ENCODE data around the gene BMP8A. TPM values are rescaled to one million over a fixed set of nuclear protein-coding genes. Genes with fewer than 3 reads are reported as not detected.
"Not testable (repeated sequence)": the region's sequence is repeated elsewhere in the genome, so short reads cannot be mapped to it uniquely, and the experiment has no call there.

BMP8A gene
- total and polyA plus RNA-seq, 12 donors: 0.16 to 1.8 (median 0.66) TPM; not detected in 3

DNA sequence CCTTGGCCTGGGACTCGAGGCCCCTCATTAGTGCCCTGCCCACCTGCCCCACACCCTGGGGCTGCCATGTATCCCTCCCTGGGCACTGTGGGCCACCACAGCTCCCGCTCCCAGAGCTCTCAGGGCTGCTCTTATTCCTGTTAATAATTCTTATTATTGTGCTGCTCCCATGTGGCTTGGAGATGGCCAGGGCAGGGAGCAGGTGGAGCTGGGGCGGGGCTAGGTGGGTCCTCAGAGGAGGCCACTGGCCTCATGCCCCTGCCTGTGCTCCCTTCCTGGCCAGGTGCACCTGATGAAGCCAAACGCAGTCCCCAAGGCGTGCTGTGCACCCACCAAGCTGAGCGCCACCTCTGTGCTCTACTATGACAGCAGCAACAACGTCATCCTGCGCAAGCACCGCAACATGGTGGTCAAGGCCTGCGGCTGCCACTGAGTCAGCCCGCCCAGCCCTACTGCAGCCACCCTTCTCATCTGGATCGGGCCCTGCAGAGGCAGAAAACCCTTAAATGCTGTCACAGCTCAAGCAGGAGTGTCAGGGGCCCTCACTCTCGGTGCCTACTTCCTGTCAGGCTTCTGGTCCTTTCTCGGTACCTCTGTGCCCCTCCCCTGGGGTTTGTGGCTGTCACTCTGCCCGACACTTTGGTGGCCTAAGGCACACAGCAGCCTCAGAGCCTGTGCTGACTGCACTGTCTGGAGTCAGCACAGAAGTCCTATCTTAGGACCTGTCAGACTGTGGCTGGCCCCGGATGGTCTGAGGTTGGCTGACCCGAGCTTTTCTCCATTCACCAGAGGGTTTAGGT lies 34.1 kb downstream of the BMP8A start:
- ATAC-seq: peak in 7 of 8 donors; percentile 27 to 79 (median 66)
- Histone ChIP-seq H3K4me1 (no peaks in the 10 kb centered on the region), H3K27me3 (no peaks in the 10 kb centered on the region), H3K36me3 (peaks cover 0 to 59% (median 11%) of the 10 kb centered on the region in 9 donors), H3K27ac (peak overlapping the region in 5 of 10 donors; percentile 9 to 70 (median 37)), H3K9me3 (no peaks in the 10 kb centered on the region), H3K4me3 (no peak overlapping the region)
- intact Hi-C loops (cut with DNase I): loop anchor here in 1 of 10 donors (5.0 kb wide), 1 partner anchor 48 kb away; no protein-coding TSS in a partner anchor
- WGBS, 2 donors: 88 to 92% methylated on average over 17 of the region's 17 CpGs
- TF ChIP-seq, protein P1, sequence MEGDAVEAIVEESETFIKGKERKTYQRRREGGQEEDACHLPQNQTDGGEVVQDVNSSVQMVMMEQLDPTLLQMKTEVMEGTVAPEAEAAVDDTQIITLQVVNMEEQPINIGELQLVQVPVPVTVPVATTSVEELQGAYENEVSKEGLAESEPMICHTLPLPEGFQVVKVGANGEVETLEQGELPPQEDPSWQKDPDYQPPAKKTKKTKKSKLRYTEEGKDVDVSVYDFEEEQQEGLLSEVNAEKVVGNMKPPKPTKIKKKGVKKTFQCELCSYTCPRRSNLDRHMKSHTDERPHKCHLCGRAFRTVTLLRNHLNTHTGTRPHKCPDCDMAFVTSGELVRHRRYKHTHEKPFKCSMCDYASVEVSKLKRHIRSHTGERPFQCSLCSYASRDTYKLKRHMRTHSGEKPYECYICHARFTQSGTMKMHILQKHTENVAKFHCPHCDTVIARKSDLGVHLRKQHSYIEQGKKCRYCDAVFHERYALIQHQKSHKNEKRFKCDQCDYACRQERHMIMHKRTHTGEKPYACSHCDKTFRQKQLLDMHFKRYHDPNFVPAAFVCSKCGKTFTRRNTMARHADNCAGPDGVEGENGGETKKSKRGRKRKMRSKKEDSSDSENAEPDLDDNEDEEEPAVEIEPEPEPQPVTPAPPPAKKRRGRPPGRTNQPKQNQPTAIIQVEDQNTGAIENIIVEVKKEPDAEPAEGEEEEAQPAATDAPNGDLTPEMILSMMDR (IDR thresholded peaks at IDR 0.05): no peak
- peak; percentile 28 to 32 for DNase-seq

- Histone ChIP-seq H3K9me3 (no peaks in the 10 kb centered on the region), H3K27me3 (no peaks in the 10 kb centered on the region), H3K36me3 (peaks cover 0 to 69% (median 11%) of the 10 kb centered on the region in 9 donors), H3K4me3 (no peak overlapping the region), H3K27ac (peak overlapping the region in 2 of 10 donors; percentile 10 to 70), H3K4me1 (no peaks in the 10 kb centered on the region)
- no peak for ATAC-seq
- no peak for DNase-seq
- WGBS, 2 donors: 95 to 96% methylated on average over 11 of the region's 11 CpGs
- TF ChIP-seq, protein P1 (IDR thresholded peaks at IDR 0.05): no peak
- intact Hi-C loops (cut with DNase I): loop anchor here in 1 of 10 donors (5.0 kb wide), 1 partner anchor 49 kb away; no protein-coding TSS in a partner anchor
These were observed 35.2 kb downstream of the BMP8A start for GRCh38 chr1:39526466-39527189.

- 86 to 96% methylated on average over 8 of the region's 8 CpGs for WGBS, 2 donors
- ATAC-seq, H3K4me3 ChIP-seq, H3K4me1 ChIP-seq, H3K9me3 ChIP-seq, H3K27me3 ChIP-seq, H3K27ac ChIP-seq, DNase-seq: not testable (repeated sequence)
- peaks cover 0 to 75% (median 17%) of the 10 kb centered on the region in 9 donors for H3K36me3 ChIP-seq
- intact Hi-C loops (cut with DNase I): loop anchor here in 1 of 10 donors (5.0 kb wide), 1 partner anchor 50 kb away; no protein-coding TSS in a partner anchor
These were observed 35.7 kb downstream of the BMP8A start for GRCh38 chr1:39527190-39527579.

DNA sequence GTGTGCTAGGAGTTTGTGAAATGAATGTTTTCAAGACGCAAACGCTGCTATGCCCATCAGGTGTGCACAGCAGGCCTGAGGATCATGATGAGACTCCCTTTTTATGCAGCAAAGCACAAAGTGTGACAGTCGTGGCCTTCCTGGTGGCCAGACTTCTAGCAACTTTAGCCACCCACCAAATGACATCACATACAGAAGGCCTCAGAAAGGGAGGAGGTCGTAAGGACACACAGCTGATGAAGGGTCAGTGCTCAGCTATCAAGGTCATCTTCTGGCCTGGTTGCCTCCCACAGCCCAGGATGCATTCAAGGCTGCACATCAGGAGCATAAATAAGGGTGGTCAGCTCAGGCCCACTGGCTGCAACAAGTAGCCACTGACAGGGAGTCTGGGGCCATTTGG lies 36.6 kb downstream of the BMP8A start:
- Histone ChIP-seq H3K27me3 (no peaks in the 10 kb centered on the region), H3K4me3 (no peak overlapping the region), H3K9me3 (no peaks in the 10 kb centered on the region), H3K27ac (no peak overlapping the region), H3K36me3 (peaks cover 0 to 84% (median 24%) of the 10 kb centered on the region in 9 donors), H3K4me1 (no peaks in the 10 kb centered on the region)
- 88 to 90% methylated on average over 4 of the region's 4 CpGs for WGBS, 2 donors
- ATAC-seq: no peak
- intact Hi-C loops (cut with DNase I): loop anchor here in 1 of 10 donors (5.0 kb wide), 1 partner anchor 51 kb away; no protein-coding TSS in a partner anchor
- no peak for DNase-seq
- TF ChIP-seq, protein P1 (IDR thresholded peaks at IDR 0.05): no peak

Data from heart right ventricle (tissue), 16 donors.